A673 (cell line): Measurements from ENCODE around the gene DAB2IP. TPM values are rescaled to one million over a fixed set of nuclear protein-coding genes. Genes with fewer than 3 reads are reported as not detected.

Experiments
- BruUV-seq: library from RNA; stranded (reverse); fragments of 400-500 nt; replicated peaks from 2 replicates; lab custom pipeline; 2021; lab: Mats Ljungman, UMichigan
- CTCF ChIA-PET: fragments of 300-600 bp; sonication (Branson Sonifier 250); formaldehyde crosslinking; loops from one replicate; lab custom pipeline; 2022; ENCODE audit warnings: antibody characterized with exemption; lab: Charles Lee
- POLR2A ChIA-PET: fragments of 300-600 bp; sonication (Branson Sonifier 250); formaldehyde crosslinking; loops from one replicate; lab custom pipeline; 2022; ENCODE audit warnings: antibody characterized with exemption; ENCODE audit not compliant: low non-redundant PET; lab: Charles Lee
- DNase-seq: peaks from one replicate; pipeline ENCODE4 v3.0.0-alpha.2; 2015; ENCODE audit warnings: low spot score
- H3K27ac ChIP-seq: fragments of 200-600 bp; sonication (generic); 2 replicates; pipeline ENCODE4 v1.5.1; 2016; ENCODE audit warnings: mixed run types, low read depth, mild to moderate bottlenecking, mixed read lengths, antibody characterized with exemption, low read length; ENCODE audit not compliant: poor library complexity, severe bottlenecking
- H3K27me3 ChIP-seq: fragments of 200-600 bp; sonication (generic); replicated peaks from 2 replicates; pipeline ENCODE4 v1.6.1; 2017; ENCODE audit warnings: mixed run types, low read depth, mild to moderate bottlenecking, mixed read lengths, antibody characterized with exemption, low read length; ENCODE audit not compliant: insufficient read depth, poor library complexity
- H3K36me3 ChIP-seq: fragments of 200-600 bp; sonication (generic); 2 replicates; pipeline ENCODE4 v1.6.1; 2016; ENCODE audit warnings: mixed run types, mild to moderate bottlenecking, mixed read lengths, antibody characterized with exemption, low read length; ENCODE audit not compliant: insufficient read depth, poor library complexity, severe bottlenecking
- H3K4me1 ChIP-seq: fragments of 200-600 bp; sonication (generic); 2 replicates; pipeline ENCODE4 v1.6.1; 2017; ENCODE audit warnings: mixed run types, mild to moderate bottlenecking, mixed read lengths, antibody characterized with exemption, low read length; ENCODE audit not compliant: insufficient read depth, poor library complexity, severe bottlenecking
- H3K4me3 ChIP-seq: fragments of 200-600 bp; sonication (generic); 2 replicates; pipeline ENCODE4 v1.5.1; 2016; ENCODE audit warnings: low read depth, mixed run types, mild to moderate bottlenecking, mixed read lengths, low read length; ENCODE audit not compliant: poor library complexity, severe bottlenecking
- H3K9me3 ChIP-seq: fragments of 200-600 bp; sonication (generic); 2 replicates; pipeline ENCODE4 v1.6.1; 2016; ENCODE audit warnings: mixed run types, low read depth, mild to moderate bottlenecking, mixed read lengths, antibody characterized with exemption, low read length; ENCODE audit not compliant: poor library complexity, severe bottlenecking
- CTCF ChIP-seq: fragments of 300-800, 200-600 bp; sonication (generic); conservative IDR thresholded peaks from 2 replicates; pipeline ENCODE4 v1.5.1; 2017; ENCODE audit warnings: low read depth, mild to moderate bottlenecking, antibody characterized with exemption, low read length, moderate library complexity, mixed read lengths
- EZH2 ChIP-seq: fragments of 200-600 bp; sonication (generic); IDR thresholded peaks from 2 replicates; pipeline ENCODE4 v1.6.1; 2017; ENCODE audit warnings: borderline replicate concordance, low read depth, mild to moderate bottlenecking, mixed read lengths, antibody characterized with exemption, low read length; ENCODE audit not compliant: poor library complexity, severe bottlenecking
- intact Hi-C: fragments of 100-400 bp; cut with micrococcal nuclease; formaldehyde crosslinking; loops from one replicate; pipeline ENCODE4 v1.10.0; 2022; ENCODE audit not compliant: unreplicated experiment
- total RNA-seq: library from RNA; stranded (reverse); gene quantifications from 2 replicates; pipeline ENCODE4 v1.2.3, GENCODE V29; 2021

Gene DAB2IP
- total RNA-seq, 1 experiment from 2014 or later, result 34.5 TPM

GRCh38 chr9:121813519-121814210, 162.2 kb downstream of the DAB2IP start:
- Histone ChIP-seq H3K9me3 (no peaks in the 10 kb centered on the region), H3K27me3 (no peaks in the 10 kb centered on the region), H3K4me1 (no peaks in the 10 kb centered on the region), H3K36me3 (no peaks in the 10 kb centered on the region), H3K27ac (no peak overlapping the region), H3K4me3 (no peak overlapping the region)
- no peak for DNase-seq
- ChIA-PET POLR2A (no interaction called here), CTCF (no interaction called here)
- TF ChIP-seq EZH2, result no peak
- no peak for TF ChIP-seq CTCF
- no TSS peak for BruUV-seq
- intact Hi-C loops, result no loop called here

GRCh38 chr9:121814594-121814993, 163.2 kb downstream of the DAB2IP start:
- no peak overlapping the region for H3K27ac ChIP-seq
- H3K4me1 ChIP-seq, result peaks cover 5% of the 10 kb centered on the region
- intact Hi-C loops, result no loop called here
- DNase-seq, result no peak
- H3K4me3 ChIP-seq, result no peak overlapping the region
- ChIA-PET POLR2A (no interaction called here), CTCF (no interaction called here)
- TF ChIP-seq CTCF (no peak), EZH2 (no peak)
- no peaks in the 10 kb centered on the region for H3K36me3 ChIP-seq
- H3K27me3 ChIP-seq, result no peaks in the 10 kb centered on the region
- H3K9me3 ChIP-seq, result no peaks in the 10 kb centered on the region
- BruUV-seq, result no TSS peak

- CTCF ChIA-PET, result no interaction called here
These were observed 163.7 kb downstream of the DAB2IP start for GRCh38 chr9:121815084-121815483.

More at GRCh38 chr9:121815084-121815483, 163.7 kb downstream of the DAB2IP start:
- POLR2A ChIA-PET, result no interaction called here
- Histone ChIP-seq H3K27me3 (no peaks in the 10 kb centered on the region), H3K36me3 (no peaks in the 10 kb centered on the region), H3K9me3 (no peaks in the 10 kb centered on the region), H3K4me1 (peaks cover 10% of the 10 kb centered on the region), H3K4me3 (no peak overlapping the region), H3K27ac (no peak overlapping the region)
- no TSS peak for BruUV-seq
- no peak for DNase-seq
- TF ChIP-seq CTCF (no peak), EZH2 (no peak)
- intact Hi-C loops, result no loop called here
